Sigmoid colon (tissue), 4 donors: ENCODE measurements around the gene C1orf141.
"Not testable (repeated sequence)": the region's sequence is repeated elsewhere in the genome, so short reads cannot be mapped to it uniquely, and the experiment has no call there.

Experiments used
- EP300 ChIP-seq, 4 donors: sonication (generic); formaldehyde crosslinking; IDR thresholded peaks; one replicate each; pipeline ENCODE4 v1.6.1; 2017; ENCODE audit warnings: antibody characterized with exemption in 4 of 4
- POLR2AphosphoS5 ChIP-seq, 4 donors: sonication (generic); formaldehyde crosslinking; IDR thresholded peaks; one replicate each; pipeline ENCODE4 v1.6.1; 2017; ENCODE audit warnings: antibody characterized with exemption in 4 of 4
- TF ChIP-seq, protein P1 (sequence below), 4 experiments: fragments of 450-650 bp in 3 of 4; fragments of 200-600 bp in 1 of 4; IDR thresholded peaks; one replicate each; pipeline ENCODE4 v1.5.1; 2016 to 2019; ENCODE audit warnings: antibody characterized with exemption in 4 of 4, mild to moderate bottlenecking in 3 of 4, moderate library complexity in 2 of 4

- not testable (repeated sequence) for TF ChIP-seq POLR2AphosphoS5, EP300 (IDR thresholded peaks at IDR 0.05)
- TF ChIP-seq, protein P1, sequence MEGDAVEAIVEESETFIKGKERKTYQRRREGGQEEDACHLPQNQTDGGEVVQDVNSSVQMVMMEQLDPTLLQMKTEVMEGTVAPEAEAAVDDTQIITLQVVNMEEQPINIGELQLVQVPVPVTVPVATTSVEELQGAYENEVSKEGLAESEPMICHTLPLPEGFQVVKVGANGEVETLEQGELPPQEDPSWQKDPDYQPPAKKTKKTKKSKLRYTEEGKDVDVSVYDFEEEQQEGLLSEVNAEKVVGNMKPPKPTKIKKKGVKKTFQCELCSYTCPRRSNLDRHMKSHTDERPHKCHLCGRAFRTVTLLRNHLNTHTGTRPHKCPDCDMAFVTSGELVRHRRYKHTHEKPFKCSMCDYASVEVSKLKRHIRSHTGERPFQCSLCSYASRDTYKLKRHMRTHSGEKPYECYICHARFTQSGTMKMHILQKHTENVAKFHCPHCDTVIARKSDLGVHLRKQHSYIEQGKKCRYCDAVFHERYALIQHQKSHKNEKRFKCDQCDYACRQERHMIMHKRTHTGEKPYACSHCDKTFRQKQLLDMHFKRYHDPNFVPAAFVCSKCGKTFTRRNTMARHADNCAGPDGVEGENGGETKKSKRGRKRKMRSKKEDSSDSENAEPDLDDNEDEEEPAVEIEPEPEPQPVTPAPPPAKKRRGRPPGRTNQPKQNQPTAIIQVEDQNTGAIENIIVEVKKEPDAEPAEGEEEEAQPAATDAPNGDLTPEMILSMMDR (IDR thresholded peaks at IDR 0.05): not testable (repeated sequence)
Measured at GRCh38 chr1:67147973-67148372, 13.2 kb upstream of the C1orf141 start.
